Astrocyte (in vitro differentiated cells and primary cell): ENCODE results near the gene PIGU. TPM values are rescaled to one million over a fixed set of nuclear protein-coding genes. Genes with fewer than 3 reads are reported as not detected.

Experiments
- DNase-seq: peaks from one replicate; pipeline ENCODE4 v3.0.0-alpha.2; 2010; ENCODE audit warnings: low read depth
- FAIRE-seq: peaks from 2 replicates; lab custom pipeline; 2011; peaks lifted over from hg19 to GRCh38; lab: Jason Lieb, UNC
- H2AFZ ChIP-seq: 2 replicates; pipeline ENCODE4 v1.6.0; 2012; ENCODE audit warnings: low read depth, low read length, inconsistent platforms
- H3K27ac ChIP-seq: 2 replicates; pipeline ENCODE4 v1.5.1; 2011; ENCODE audit warnings: low read depth, low read length, inconsistent platforms
- H3K27me3 ChIP-seq: 2 replicates; pipeline ENCODE4 v1.6.0; 2011; ENCODE audit warnings: low read length, inconsistent platforms; ENCODE audit not compliant: insufficient read depth
- H3K36me3 ChIP-seq: 2 replicates; pipeline ENCODE4 v1.5.1; 2011; ENCODE audit warnings: low read length, inconsistent platforms; ENCODE audit not compliant: insufficient read depth
- H3K4me1 ChIP-seq: 2 replicates; pipeline ENCODE4 v1.5.1; 2011; ENCODE audit warnings: low read length, inconsistent platforms; ENCODE audit not compliant: insufficient read depth
- H3K4me2 ChIP-seq: 2 replicates; pipeline ENCODE4 v1.6.0; 2012; ENCODE audit warnings: low read length, inconsistent platforms
- H3K4me3 ChIP-seq: 2 replicates; pipeline ENCODE4 v1.5.1; 2011; ENCODE audit warnings: low read depth, mild to moderate bottlenecking, low read length, inconsistent platforms; ENCODE audit not compliant: insufficient read depth
- H3K79me2 ChIP-seq: 2 replicates; pipeline ENCODE4 v1.6.0; 2012; ENCODE audit warnings: mild to moderate bottlenecking, low read length, inconsistent platforms; ENCODE audit not compliant: insufficient read depth
- H3K9ac ChIP-seq: 2 replicates; pipeline ENCODE4 v1.6.0; 2012; ENCODE audit warnings: mild to moderate bottlenecking, low read length, inconsistent platforms
- H3K9me3 ChIP-seq: 2 replicates; pipeline ENCODE4 v1.5.1; 2012; ENCODE audit warnings: low read depth, mild to moderate bottlenecking, low read length, inconsistent platforms; ENCODE audit not compliant: insufficient read depth
- H4K20me1 ChIP-seq: 2 replicates; pipeline ENCODE4 v1.6.0; 2012; ENCODE audit warnings: low read length, inconsistent platforms; ENCODE audit not compliant: insufficient read depth
- H3K27ac Mint-ChIP-seq: one replicate; pipeline ENCODE4 v1.8.0; 2021; ENCODE audit warnings: mild to moderate bottlenecking, mixed read lengths; ENCODE audit not compliant: unreplicated experiment
- H3K27me3 Mint-ChIP-seq: one replicate; pipeline ENCODE4 v1.8.0; 2021; ENCODE audit warnings: low read depth, mixed read lengths; ENCODE audit not compliant: unreplicated experiment
- H3K36me3 Mint-ChIP-seq: one replicate; pipeline ENCODE4 v1.8.0; 2021; ENCODE audit warnings: low read depth, mixed read lengths; ENCODE audit not compliant: unreplicated experiment
- H3K4me1 Mint-ChIP-seq: one replicate; pipeline ENCODE4 v1.8.0; 2021; ENCODE audit warnings: low read depth, mixed read lengths; ENCODE audit not compliant: unreplicated experiment
- H3K4me3 Mint-ChIP-seq: one replicate; pipeline ENCODE4 v1.8.0; 2021; ENCODE audit warnings: mild to moderate bottlenecking, moderate library complexity, mixed read lengths; ENCODE audit not compliant: unreplicated experiment
- H3K9me3 Mint-ChIP-seq: one replicate; pipeline ENCODE4 v1.8.0; 2021; ENCODE audit warnings: mild to moderate bottlenecking, mixed read lengths; ENCODE audit not compliant: unreplicated experiment
- CTCF ChIP-seq: IDR thresholded peaks from 2 replicates; pipeline ENCODE4 v1.5.1; 2011; ENCODE audit warnings: low read depth, mild to moderate bottlenecking, inconsistent platforms, low read length, moderate library complexity; ENCODE audit not compliant: insufficient read depth
- EZH2 ChIP-seq: IDR thresholded peaks from 2 replicates; pipeline ENCODE4 v1.6.1; 2012; ENCODE audit warnings: mild to moderate bottlenecking, low read length, inconsistent platforms; ENCODE audit not compliant: insufficient read depth
- total RNA-seq: library from RNA; stranded (reverse); gene quantifications from 2 replicates; pipeline ENCODE4 v1.2.1, GENCODE V29; 2021

Gene PIGU
- total RNA-seq, 1 donor from 2014 or later, result 16.7 TPM

DNA sequence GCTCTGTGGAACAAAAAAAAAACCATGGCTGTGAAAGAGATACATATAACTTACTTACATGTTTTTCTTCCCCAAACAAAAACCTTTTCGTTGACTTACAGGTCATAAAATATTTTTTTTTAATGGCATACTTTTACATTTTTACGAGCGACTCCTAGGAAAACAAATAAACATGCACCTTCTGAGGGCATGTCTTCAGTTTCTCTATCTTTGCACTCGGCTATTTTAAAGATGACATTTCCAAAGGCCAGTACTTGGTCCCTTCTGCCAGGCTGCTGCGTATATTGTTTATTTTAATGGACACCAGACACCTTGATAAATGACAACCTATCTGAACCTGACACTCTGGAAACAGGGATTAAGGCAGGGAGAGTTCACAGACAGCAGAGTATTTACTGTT lies 49.4 kb downstream of the PIGU start:
- Histone ChIP-seq H3K4me1 (no peaks in the 10 kb centered on the region), H4K20me1 (no peaks in the 10 kb centered on the region), H3K27me3 (no peaks in the 10 kb centered on the region), H3K9ac (no peak overlapping the region), H3K79me2 (no peaks in the 10 kb centered on the region), H3K9me3 (no peaks in the 10 kb centered on the region), H3K4me2 (no peak overlapping the region), H3K36me3 (no peaks in the 10 kb centered on the region), H3K4me3 (no peak overlapping the region), H2AFZ (no peak overlapping the region), H3K27ac (no peak overlapping the region)
- FAIRE-seq (no peak), DNase-seq (no peak)
- TF ChIP-seq EZH2, result no peak
- TF ChIP-seq CTCF, result no peak
- peaks cover 18% of the 10 kb centered on the region for H3K36me3 Mint-ChIP-seq
- H3K27me3 Mint-ChIP-seq, result no peaks in the 10 kb centered on the region
- no peaks in the 10 kb centered on the region for H3K9me3 Mint-ChIP-seq
- H3K4me3 Mint-ChIP-seq, result no peak overlapping the region
- H3K4me1 Mint-ChIP-seq, result no peaks in the 10 kb centered on the region
- H3K27ac Mint-ChIP-seq, result no peak overlapping the region

GRCh38 chr20:34626992-34627391 lies 49.9 kb downstream of the PIGU start:
- no peaks in the 10 kb centered on the region for H3K27me3 ChIP-seq
- no peak overlapping the region for H3K27ac ChIP-seq
- H3K4me3 ChIP-seq, result no peak overlapping the region
- no peak overlapping the region for H3K4me2 ChIP-seq
- no peaks in the 10 kb centered on the region for H3K4me1 ChIP-seq
- H4K20me1 ChIP-seq, result no peaks in the 10 kb centered on the region
- TF ChIP-seq CTCF (no peak), EZH2 (no peak)
- Mint-ChIP-seq H3K36me3 (peaks cover 19% of the 10 kb centered on the region), H3K4me3 (no peak overlapping the region), H3K27ac (no peak overlapping the region), H3K4me1 (no peaks in the 10 kb centered on the region), H3K27me3 (no peaks in the 10 kb centered on the region), H3K9me3 (no peaks in the 10 kb centered on the region)
- H3K36me3 ChIP-seq, result no peaks in the 10 kb centered on the region
- no peak overlapping the region for H3K9ac ChIP-seq
- no peaks in the 10 kb centered on the region for H3K9me3 ChIP-seq
- DNase-seq (no peak), FAIRE-seq (no peak)
- H3K79me2 ChIP-seq, result no peaks in the 10 kb centered on the region
- H2AFZ ChIP-seq, result no peak overlapping the region

DNA sequence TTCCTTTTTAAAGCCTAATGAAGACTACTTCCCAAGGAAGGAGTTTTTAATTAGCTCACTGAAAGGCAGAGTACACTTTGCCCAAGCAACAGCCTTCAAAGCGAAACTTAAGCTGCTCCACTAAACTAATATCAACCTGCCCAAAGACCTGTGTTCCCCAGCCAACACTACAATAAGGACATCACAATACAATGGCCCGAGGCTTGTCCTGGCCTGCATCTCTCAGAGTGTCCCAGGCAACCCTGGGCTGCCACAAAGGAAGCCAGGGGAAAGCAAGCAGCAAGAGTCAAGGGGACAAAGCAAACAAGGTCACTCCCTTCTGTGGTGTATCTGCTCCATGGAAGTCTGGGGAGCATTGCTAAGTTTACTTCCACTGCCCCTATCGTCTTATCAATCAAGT lies 52.3 kb downstream of the PIGU start:
- Mint-ChIP-seq H3K4me1 (peaks cover 4% of the 10 kb centered on the region), H3K36me3 (peaks cover 35% of the 10 kb centered on the region), H3K27me3 (no peaks in the 10 kb centered on the region), H3K4me3 (no peak overlapping the region), H3K27ac (no peak overlapping the region), H3K9me3 (no peaks in the 10 kb centered on the region)
- Histone ChIP-seq H3K27ac (no peak overlapping the region), H3K4me3 (no peak overlapping the region), H4K20me1 (no peaks in the 10 kb centered on the region), H3K9me3 (no peaks in the 10 kb centered on the region), H3K9ac (no peak overlapping the region), H3K79me2 (no peaks in the 10 kb centered on the region), H2AFZ (no peak overlapping the region), H3K4me1 (no peaks in the 10 kb centered on the region), H3K27me3 (no peaks in the 10 kb centered on the region), H3K36me3 (no peaks in the 10 kb centered on the region), H3K4me2 (no peak overlapping the region)
- no peak for DNase-seq
- TF ChIP-seq EZH2 (no peak), CTCF (no peak)
- FAIRE-seq, result no peak
